ENCODE measurements around the gene ANAPC1. TPM values are rescaled to one million over a fixed set of nuclear protein-coding genes. Genes with fewer than 3 reads are reported as not detected.
A peak's percentile ranks its signal among the peaks of the same experiment; 100 is the strongest.

ANAPC1 gene
- total RNA-seq (10 to 100 TPM; 34.0 to 39.5 TPM), total RNA-seq (36.5 to 240 (median 91.2) reads per million in 172 experiments)
- polyA plus RNA-seq (2013, experiment 1 of 2), result 28.6 TPM
- polyA plus RNA-seq (2013, experiment 2 of 2), result 27.6 TPM

- Mint-ChIP-seq H3K27me3 (no peaks in the 10 kb centered on the region), H3K9me3 (no peaks in the 10 kb centered on the region), H3K4me3 (peak within 1 kb of the TSS; percentile 90), H3K4me1 (ENCODE audit: low read depth) (peaks cover 17% of the 10 kb centered on the region), H3K27ac (peak within 1 kb of the TSS; percentile 93), H3K36me3 (ENCODE audit: low read depth) (peaks cover 17% of the 10 kb centered on the region)
- no peaks in the 10 kb centered on the region for H3K27me3 ChIP-seq (ENCODE audit: control insufficient read depth in 1 of 2, insufficient read depth in 2 of 2, low read length in 2 of 2)
- ChIA-PET POLR2A (interaction anchor here (1.5 to 1.8 kb wide), 2 partner anchors 22 to 171 kb away, joined by 4 to 11 read pairs; partner anchors contain the start of gene TMEM87B), CTCF (interaction anchor here (1.0 kb wide), 1 partner anchor 9 kb away, joined by 3 read pairs; no protein-coding TSS in a partner anchor)
- DNase-seq (peak; percentile 72 to 90 (median 80)), ATAC-seq (ENCODE audit: poor library complexity) (peak; percentile 96)
- peak within 1 kb of the TSS; percentile 83 for H3K4me3 ChIP-seq (ENCODE audit: low read length)
- H3K4me1 ChIP-seq (ENCODE audit: insufficient read depth, low read length), result peaks cover 17% of the 10 kb centered on the region
- no peak for TF ChIP-seq CTCF (IDR thresholded peaks at IDR 0.05)
- no peaks in the 10 kb centered on the region for H3K9me3 ChIP-seq (ENCODE audit: control insufficient read depth in 1 of 2, insufficient read depth in 1 of 2, low read length in 2 of 2)
- H3K36me3 ChIP-seq (ENCODE audit: insufficient read depth, low read length), result peaks cover 6% of the 10 kb centered on the region
- peak within 1 kb of the TSS; percentile 73 to 84 for H3K27ac ChIP-seq (ENCODE audit: low read depth in 1 of 2, low read length in 2 of 2)
- intact Hi-C loops (cut with DNase I, micrococcal nuclease), result loop anchor here in 1 of 2 experiments (5.0 to 10.0 kb wide), 4 partner anchors 391 to 881 kb away; partner anchors contain the start of genes CKAP2L, RGPD8, TTL and ZC3H6
These were observed at the start of gene ANAPC1 for GRCh38 chr2:111883661-111884591. Gene ANAPC1 (minus strand): TSS chr2:111884193. CDS start chr2:111880825, 3,368 bp downstream.

DNA sequence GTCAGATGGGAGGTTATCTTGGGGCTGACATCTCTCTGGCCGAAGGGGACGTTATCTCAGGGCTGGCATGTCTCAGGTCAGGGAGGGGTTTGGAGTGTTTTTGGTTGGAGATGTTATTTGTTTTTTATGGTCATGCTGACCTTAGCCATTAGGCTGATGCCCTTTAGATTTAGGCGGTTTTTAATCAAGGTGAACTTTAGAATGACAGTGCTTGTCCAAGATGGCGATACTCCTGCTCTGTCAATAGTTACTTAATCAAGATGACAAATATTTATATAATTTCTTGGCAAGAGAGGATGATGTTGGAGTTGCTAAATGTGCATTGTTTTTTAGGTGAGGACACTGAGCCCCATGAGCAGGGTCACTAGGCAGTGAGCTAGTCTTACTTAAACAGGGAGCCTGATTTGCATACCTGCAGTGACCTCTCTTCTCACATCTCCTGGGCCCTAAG, 48.9 kb upstream of the ANAPC1 start:
- CTCF ChIA-PET, result no interaction called here
- no peak for DNase-seq
- ATAC-seq (ENCODE audit: poor library complexity), result no peak
- no peaks in the 10 kb centered on the region for H3K36me3 Mint-ChIP-seq (ENCODE audit: low read depth)
- no peaks in the 10 kb centered on the region for H3K9me3 ChIP-seq (ENCODE audit: control insufficient read depth in 1 of 2, insufficient read depth in 1 of 2, low read length in 2 of 2)
- POLR2A ChIA-PET, result no interaction called here
- H3K27me3 ChIP-seq (ENCODE audit: control insufficient read depth in 1 of 2, insufficient read depth in 2 of 2, low read length in 2 of 2), result no peaks in the 10 kb centered on the region
- H3K36me3 ChIP-seq (ENCODE audit: insufficient read depth, low read length), result no peaks in the 10 kb centered on the region
- peaks cover 8% of the 10 kb centered on the region for H3K27me3 Mint-ChIP-seq
- H3K27ac Mint-ChIP-seq, result no peak overlapping the region
- intact Hi-C loops (cut with DNase I, micrococcal nuclease), result no loop called here
- no peaks in the 10 kb centered on the region for H3K9me3 Mint-ChIP-seq
- no peak overlapping the region for H3K27ac ChIP-seq (ENCODE audit: low read depth in 1 of 2, low read length in 2 of 2)
- no peak for TF ChIP-seq CTCF (IDR thresholded peaks at IDR 0.05)
- no peaks in the 10 kb centered on the region for H3K4me1 Mint-ChIP-seq (ENCODE audit: low read depth)
- H3K4me3 Mint-ChIP-seq, result no peak overlapping the region
- H3K4me3 ChIP-seq (ENCODE audit: low read length), result no peak overlapping the region
- H3K4me1 ChIP-seq (ENCODE audit: insufficient read depth, low read length), result no peaks in the 10 kb centered on the region

DNA sequence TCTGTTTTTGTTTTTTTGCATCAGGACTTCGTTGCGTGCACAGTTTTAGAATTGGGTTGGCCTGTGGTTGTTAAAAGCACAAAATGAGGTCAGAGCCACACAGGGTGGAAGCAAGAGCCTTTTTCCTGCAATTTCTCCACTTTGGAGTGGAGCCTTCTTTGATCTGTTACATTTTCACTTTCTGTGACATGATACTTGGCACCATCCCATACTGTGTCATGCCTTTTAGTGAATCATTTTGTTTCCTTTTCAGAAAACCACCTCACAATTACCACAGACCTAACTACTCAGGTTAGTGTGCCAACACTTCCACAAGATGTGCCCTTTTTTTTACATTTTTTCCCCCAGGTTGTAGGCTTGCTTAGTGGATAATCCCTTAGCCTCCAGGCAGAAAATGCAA, 46.9 kb upstream of the ANAPC1 start:
- ChIA-PET POLR2A (no interaction called here), CTCF (no interaction called here)
- Mint-ChIP-seq H3K4me1 (ENCODE audit: low read depth) (no peaks in the 10 kb centered on the region), H3K9me3 (no peaks in the 10 kb centered on the region), H3K27ac (no peak overlapping the region), H3K4me3 (no peak overlapping the region), H3K27me3 (peaks cover 8% of the 10 kb centered on the region), H3K36me3 (ENCODE audit: low read depth) (no peaks in the 10 kb centered on the region)
- no peak for TF ChIP-seq CTCF (IDR thresholded peaks at IDR 0.05)
- Histone ChIP-seq H3K9me3 (ENCODE audit: control insufficient read depth in 1 of 2, insufficient read depth in 1 of 2, low read length in 2 of 2) (no peaks in the 10 kb centered on the region), H3K27ac (ENCODE audit: low read depth in 1 of 2, low read length in 2 of 2) (no peak overlapping the region), H3K4me3 (ENCODE audit: low read length) (no peak overlapping the region), H3K4me1 (ENCODE audit: insufficient read depth, low read length) (no peaks in the 10 kb centered on the region), H3K36me3 (ENCODE audit: insufficient read depth, low read length) (no peaks in the 10 kb centered on the region), H3K27me3 (ENCODE audit: control insufficient read depth in 1 of 2, insufficient read depth in 2 of 2, low read length in 2 of 2) (no peaks in the 10 kb centered on the region)
- ATAC-seq (ENCODE audit: poor library complexity), result no peak
- intact Hi-C loops (cut with DNase I, micrococcal nuclease), result no loop called here
- peak in 1 of 14 experiments; percentile 2 for DNase-seq

Measured in CD4-positive, alpha-beta T cell (primary cell).